HG02763 (cell line): ENCODE measurements around the gene FSTL4.
"Not testable (repeated sequence)": the region's sequence is repeated elsewhere in the genome, so short reads cannot be mapped to it uniquely, and the experiment has no call there.

Experiments
- ATAC-seq: cut with Tn5 transposase; IDR thresholded peaks from one replicate; pipeline ENCODE4 v1.9.1; 2021; ENCODE audit warnings: mild to moderate bottlenecking, moderate library complexity; ENCODE audit not compliant: unreplicated experiment

The FSTL4 gene

DNA sequence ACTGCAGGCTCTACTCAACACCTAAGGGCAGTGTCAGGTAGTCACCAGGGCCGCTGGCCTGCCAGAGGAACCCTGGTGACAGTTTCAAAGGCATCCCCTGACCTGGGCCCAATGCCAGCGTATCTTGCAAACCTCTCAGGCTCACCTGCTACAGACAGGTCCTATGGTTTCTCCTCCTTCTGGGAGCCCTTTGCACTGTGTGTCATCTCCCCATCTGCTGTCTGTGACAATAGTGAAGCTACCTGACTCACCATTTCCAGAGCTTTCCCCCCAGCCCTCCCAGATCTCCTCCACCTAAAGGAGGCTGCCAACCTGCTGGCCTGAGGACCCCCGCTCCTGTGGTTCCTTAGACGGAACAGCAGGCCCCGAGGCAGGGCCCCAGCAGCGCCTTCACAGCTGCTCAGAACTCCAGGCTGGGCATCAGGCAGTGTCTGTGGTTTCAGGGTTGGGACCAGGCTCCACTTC is 203.1 kb downstream of the FSTL4 start:
- no peak for ATAC-seq

DNA sequence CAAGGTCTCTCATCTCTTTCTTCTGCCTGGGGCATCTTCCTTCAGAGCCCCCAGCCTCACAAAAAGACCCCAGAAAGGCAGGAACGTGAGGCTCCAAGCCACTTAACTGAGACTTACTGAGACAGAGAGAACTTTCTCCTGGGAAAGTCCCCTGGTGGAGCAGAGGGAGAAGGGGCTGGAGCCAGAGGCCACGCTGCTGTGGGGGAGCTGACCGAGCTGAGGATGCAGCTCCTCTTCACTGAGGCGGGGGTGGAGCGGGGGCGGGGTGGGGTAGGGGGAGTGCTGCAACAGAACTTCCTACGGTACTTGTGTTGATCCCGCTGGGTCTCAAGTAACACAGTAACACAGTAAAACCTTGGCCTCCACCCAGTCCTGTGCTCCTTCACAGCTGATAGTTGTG is 204.0 kb downstream of the FSTL4 start:
- no peak for ATAC-seq

DNA sequence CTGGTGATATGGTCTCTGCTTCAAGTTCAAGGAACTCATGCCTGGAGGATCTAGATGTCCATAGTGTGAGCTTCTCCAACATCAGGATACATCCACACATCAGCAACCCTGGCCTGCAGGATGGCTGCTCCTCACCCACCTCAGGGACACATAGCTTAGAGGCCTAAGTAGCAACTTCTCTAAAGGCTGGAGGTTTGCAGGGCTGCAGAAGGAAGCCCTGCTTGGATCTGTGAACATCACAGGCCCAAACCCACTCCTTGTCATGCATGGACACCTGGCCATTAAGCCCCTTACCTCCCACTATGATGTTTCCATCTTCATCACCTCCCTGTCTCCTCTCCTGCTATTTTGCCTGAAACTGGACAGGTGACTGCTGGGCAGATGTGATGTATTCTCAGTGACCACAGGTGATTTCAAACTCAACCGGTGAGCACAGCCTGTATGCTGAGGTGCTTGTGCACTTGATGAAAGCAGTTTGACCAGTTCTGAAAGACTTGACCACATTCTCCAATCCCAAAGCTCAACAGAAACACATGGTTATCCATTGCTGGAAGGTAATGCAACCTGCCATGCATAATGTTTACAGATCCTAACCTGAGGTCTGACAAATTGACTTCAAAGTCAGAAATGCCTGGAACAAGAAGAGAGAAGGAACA is 205.2 kb downstream of the FSTL4 start:
- ATAC-seq = no peak

DNA sequence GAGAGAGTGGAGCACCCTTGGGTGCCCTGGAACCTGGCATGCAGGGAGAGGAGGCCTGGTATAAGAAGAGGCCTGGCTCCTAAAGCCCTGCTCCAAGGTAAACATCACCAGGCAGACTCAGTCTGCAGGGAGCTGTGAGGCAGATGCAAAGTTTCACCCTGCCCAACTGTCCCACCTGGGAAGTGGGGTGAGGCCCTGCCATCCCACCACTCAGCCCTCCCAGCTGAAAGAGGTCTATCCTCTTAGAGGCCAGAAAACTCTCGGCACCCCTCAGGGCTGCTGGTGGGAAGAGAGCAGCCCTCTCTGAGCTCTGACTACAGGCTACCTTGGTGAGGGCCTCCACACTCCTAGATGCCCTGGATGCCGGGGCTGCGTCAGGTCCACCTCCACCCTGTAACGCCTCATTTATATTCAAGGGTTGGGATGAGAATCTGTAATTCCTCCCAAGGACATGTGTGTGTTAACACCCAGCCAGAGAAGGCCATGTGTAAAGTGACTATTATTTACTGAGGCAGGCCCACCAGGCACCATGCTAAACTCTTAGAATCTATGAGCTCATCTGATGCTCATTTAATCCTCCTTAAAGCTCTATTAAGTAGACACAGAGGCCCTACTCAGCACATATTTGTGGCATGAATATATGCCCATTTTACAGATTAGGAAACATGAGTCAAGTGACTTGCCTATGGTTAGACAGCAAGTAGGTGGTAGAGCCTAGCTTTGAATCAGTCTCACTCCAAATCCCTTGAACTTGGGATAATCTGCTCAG is 205.9 kb downstream of the FSTL4 start:
- no peak for ATAC-seq

DNA sequence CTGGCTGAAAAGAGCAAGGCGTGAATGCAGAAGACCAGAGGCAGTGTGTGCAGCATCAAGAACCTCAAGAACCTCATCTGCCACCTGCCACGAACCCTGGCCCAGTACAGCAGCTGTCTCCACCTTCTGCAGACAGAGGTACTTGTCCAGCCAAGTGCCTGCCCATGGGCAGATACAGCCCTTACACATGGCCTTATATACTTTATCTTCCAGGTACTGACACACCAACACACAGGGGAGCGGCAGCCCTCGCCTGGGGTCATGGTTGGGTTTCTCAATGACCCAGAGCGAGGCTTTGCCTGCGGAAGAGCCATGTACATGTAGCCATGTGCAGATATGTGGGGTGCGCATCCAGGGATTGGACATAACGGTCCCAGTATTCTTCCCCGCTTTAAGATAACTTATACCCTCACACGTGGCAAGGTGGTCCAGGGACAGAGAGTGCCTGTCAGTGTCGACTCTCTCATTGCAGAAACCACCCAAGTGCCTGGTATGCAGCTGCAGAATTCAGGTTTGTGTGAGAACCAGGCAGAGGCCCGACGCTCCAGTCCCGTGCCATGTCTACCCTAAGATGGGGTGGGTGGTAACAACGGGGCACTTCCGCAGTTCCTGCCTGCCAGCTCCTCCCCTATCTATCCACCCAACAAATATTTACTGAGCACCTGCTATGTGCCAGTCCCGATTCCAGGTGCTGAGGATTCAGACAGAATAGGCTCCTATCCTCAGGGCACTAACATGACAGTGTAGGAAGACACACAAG is 206.9 kb downstream of the FSTL4 start:
- ATAC-seq = no peak

DNA sequence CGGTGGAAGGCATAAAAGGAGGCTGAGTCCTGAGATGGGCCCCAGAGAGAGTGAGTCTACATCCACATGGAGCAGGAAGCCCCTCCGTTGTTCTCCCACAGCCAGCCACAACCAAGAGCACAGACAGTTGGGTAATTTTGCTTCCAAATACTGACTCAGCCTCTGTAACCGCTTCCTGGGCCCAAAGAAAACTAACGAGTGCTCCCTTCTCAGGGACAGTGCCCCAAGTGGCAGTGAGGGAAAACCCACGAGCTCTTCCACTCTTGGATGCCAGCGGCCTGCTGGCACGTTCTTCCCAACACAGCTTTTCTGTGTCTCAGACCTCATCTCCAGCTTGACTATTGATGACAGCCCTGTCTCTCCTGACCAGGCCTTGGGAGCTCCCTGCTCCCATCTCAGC is 207.6 kb downstream of the FSTL4 start:
- ATAC-seq = no peak

DNA sequence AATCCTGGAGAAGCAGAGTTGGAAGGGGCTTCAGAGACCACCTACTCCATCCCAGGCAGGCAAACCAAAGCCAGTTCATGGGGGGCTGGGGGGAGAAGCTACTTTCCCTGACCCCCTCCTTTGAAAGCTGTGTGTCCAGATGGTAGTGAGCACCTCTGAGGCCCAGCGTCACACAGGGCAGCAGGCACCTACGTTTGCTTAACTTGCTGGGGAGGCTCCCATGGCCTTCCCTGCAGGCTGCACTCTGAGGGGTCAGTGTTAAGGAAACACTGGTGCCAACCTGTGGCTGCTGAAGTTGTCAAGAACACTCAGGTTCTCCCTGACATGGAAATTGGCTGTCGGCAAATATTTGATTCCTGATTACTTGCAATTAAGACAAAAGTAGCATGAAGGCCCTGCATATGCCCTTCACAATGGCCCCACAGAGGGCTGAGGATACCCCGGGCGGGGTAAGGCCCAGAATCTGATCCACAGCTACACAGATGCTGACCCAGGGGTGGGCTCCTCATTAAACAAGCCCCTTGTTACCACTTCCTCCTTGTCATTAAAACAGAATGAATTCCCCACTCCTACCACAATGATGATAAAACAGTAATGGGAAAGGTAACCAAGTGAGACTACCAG is 208.5 kb downstream of the FSTL4 start:
- ATAC-seq = no peak

DNA sequence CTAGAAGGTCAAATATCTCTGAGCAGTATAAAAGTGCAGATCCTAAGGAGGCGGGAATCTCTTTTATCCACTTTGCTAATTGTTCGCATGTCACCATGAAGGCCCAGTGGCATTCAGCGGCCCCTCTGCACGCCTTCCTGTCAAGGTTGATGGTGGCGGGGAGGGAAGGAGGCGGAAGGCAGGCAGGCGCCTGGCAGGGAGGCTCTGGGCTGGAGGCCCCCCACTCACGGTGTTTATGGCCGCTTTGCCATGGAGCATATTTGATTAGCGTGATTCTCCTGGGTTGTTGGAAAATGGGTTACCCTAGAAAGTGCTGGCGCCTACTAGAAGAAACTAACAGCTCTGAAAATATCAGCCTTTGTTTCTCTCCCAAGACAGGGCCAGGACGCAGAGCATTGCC is 209.6 kb downstream of the FSTL4 start:
- ATAC-seq = no peak

DNA sequence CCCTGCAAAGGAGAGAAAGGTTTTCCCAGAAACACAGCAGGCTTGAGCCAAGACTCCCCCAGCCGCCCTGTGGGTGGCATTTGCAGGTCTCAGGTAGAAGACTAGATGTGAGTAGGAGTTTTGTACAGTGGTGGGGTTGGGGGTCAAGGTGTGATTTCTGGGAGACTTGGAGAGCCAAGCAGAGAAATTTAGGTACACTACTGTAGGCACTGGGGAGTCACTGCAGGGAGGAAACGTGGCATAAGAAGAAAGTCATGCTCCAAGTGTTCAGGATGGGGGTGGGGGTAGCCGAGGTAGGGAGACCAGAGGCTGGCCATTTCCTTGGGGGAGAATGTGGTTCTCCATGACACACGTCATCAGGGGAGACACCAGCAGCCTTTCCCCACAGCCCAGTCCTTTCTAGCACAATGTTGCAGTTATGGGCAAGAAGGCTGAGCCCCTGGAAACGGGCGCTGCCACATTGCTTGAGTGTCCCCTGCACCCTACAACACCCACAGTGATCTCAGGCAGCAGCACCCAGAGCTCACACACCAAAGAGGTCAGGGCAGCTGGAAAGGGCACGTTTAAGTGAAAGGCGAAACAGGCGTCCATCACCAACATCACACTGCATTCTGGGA is 210.5 kb downstream of the FSTL4 start:
- ATAC-seq = no peak

DNA sequence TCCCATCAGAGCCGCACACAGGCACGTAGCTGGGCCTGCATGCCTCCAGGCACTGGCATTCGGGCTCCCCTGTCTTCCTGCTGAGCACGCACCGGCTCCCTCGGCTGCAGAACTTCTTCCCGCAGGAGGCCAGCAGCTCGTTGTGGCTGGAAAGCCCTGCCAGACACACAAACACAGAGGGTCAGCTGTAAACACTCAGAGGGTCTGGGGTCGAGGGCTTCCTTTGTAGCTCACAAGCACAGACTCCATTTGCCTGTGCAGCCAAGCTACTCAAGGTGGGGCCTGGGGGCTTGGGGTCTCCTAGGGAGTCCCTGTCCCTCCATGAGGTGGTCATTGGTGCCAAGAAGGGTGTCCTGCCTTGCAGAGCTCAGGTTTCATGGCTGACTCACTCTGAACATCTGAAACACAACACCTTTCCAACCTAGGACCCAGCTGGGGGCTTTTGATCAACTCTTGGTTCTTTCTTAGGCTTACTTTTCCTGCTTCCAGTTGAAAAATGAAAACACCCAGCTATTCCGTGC is 211.4 kb downstream of the FSTL4 start:
- no peak for ATAC-seq

DNA sequence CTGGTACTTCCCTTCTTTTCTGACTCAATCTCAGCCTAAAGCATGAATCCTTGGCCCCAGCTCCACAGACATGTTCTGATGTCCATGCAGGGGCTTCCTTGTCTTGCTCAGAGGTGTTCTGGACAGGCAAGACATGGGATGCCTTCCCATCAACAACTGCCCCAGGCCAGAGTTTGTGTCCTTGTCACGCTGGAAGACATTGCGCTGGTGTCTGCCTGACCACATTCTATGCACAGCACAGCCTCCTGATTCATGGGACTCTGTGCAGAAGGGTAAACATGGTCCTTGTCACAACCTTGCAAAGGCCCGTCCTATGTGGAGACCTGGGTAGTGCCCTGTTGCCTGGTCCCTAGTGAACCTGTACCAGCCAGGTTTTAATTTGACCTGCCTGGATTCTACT is 212.2 kb downstream of the FSTL4 start:
- no peak for ATAC-seq

DNA sequence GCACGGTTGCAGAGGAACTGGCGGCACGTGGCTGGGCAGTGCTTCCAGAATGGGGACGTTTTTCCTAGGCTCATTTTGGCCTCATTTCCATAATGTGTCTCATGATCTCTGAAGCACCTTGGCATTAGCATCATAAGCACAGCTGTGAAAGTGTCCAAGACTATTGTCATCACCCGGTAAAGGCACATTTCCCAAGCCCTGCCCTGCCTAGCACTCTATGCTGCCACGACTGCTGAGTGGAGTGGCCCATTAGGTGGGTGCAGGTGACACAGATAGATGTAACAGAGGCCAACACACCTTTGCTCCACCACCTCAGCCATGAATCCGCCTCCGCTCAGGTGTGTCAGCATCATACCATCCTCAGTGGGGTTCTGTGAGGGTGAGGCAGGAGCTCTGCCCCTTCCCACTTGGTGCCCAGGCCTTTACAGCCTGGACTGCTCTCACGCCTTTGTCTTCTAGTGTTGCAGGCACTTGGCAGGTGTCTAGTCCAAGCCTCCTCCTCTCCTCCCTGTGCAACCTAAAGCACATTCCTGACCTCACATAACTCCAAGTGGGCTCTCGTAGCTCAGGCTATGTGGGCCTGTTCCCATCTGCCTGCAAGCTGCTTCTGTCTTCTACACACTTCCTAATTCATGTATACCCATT is 213.0 kb downstream of the FSTL4 start:
- ATAC-seq = no peak

DNA sequence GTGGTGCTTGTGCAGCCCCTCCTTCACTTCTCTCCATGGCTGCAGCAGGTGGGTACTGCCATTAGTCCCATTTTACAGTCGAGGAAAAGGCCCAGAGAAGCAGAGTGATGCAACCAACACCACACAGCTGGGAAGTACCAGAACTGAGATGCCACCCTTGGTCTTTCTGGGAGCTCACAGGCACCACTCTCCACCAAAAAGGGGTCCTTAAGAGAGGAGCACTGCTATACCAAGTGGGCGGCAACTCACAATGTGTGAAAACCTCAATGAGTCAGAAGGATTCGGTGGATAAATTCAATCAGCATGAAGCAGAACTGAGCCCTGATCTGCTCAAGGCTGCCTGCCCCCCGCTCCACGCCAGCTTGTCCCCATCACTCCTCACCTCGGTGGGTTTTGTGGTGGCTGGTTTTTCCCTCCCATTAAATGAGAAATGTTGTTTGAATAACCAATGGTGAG is 213.7 kb downstream of the FSTL4 start:
- no peak for ATAC-seq

DNA sequence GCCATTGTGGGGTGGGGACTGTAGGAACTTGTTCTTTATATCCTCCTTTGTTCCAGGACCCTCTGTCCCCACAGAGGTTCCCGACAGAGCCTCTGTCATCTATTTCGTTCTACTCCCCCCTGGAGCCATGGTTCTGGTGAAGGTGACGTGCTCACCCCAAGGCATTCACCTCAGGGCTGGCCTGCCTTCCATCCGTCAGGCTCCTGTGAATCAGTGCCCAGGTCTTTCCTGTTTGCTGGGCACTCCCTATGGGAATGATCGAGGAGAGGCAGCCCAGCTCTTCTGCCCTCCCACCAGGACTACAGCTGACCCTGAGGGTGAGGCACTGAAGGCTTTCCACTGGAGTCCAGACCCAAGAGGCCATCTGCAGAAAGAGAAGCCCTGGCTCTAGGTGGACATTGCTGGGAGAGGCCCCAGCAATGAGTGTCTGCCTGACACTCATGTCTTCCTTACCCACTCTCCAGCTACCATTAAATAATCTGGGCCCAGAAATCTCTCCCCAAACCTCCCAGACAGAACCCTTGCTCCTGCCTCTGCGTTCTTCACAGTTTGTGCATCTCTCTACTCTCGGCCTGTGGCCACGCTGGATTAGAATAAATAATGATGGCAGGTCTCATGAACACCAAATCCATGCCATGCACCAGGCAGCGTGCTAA is 214.2 kb downstream of the FSTL4 start:
- no peak for ATAC-seq

DNA sequence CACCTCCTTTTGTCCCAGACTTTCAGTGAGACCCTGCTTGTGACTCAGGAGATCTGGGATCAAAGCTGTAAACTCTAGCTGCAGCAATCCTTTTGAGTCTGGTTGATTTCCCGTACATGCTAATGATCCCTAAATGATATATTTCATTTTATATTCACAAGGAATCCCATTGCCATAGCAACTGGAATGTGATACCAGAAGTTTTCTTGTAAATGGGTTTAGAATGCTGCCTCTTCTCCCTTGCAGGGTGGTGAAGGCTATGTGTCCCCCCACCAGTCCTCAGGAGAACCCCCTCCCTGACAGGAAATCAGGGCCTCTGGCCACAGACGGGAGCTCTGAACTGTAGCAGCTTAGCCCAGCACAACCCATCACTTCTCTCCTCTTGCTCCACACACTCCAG is 215.0 kb downstream of the FSTL4 start:
- no peak for ATAC-seq

DNA sequence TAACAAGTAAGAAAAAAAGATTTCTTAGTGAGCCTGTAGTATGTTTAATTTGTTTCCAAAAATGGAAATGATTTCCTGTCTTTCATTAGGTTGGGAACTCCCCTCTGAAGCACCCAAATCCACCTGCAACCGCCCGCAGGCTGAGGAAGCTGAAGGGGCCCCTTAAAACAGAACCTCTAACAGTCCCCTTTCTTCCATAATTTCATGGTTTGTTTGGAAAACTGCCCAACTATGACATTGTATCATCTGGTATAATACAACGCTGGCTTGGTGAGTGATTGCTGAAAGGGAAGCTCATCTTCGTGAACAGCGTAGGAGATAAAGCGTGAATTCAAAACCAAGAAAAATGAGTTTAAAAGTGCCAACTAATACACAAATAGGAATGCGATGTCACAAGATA is 215.5 kb downstream of the FSTL4 start:
- no peak for ATAC-seq

DNA sequence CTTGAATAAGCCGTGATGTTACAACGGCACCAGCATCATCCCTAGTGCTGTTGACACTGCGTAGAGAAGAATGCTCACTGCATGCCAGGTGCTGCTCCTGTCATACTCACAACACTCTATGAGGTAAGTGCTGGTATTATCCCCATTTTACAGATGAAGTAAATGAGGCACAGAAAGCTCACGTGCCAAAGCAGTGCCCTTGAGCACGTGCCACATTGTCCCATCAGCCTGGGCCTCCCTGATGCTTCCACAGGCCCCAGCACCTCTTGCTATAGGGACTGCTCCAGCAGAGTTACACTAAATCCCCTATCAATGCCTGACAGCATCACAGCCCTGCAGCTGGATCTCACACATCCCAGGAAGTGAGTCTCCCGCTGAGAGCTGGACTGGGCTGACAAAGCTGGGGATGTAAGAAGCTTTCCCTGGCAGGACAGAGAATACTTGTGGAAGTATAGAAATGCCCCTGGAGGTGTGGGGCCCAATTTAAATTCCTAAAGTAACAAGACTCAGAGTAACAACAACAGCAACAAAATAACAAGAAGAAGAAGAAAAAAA is 216.1 kb downstream of the FSTL4 start:
- ATAC-seq = no peak

DNA sequence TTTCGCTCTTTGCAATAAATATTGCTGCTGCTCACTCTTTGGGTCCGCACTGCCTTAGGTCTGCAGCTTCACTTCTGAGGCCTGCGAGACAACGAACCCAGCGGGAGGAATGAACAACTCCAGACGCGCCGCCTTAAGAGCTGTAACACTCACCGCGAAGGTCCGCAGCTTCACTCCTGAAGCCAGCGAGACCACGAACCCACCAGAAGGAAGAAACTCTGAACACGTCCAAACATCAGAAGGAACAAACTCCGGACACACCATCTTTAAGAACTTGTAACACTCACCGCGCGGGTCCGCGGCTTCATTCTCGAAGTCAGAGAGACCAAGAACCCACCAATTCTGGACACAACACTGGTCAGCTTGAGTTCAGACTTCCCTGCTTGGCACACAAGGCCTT is 217.1 kb downstream of the FSTL4 start:
- ATAC-seq = not testable (repeated sequence)

DNA sequence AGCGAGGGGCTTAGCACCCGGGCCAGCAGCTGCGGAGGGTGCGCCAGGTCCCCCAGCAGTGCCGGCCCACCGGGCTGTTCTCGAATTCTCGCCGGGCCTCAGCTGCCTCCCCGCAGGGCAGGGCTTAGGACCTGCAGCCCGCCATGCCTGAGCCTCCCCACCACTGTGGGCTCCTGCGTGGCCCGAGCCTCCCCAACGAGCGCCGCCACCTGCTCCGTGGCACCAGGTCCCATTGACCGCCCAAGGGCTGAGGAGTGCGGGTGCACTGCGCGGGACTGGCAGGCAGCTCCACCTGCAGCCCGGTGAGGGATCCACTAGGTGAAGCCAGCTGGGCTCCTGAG is 217.9 kb downstream of the FSTL4 start:
- not testable (repeated sequence) for ATAC-seq
